Stomach (tissue), 9 donors: ENCODE data around the gene PSMC4. TPM values are rescaled to one million over a fixed set of nuclear protein-coding genes. Genes with fewer than 3 reads are reported as not detected.
A peak's percentile ranks its signal among the peaks of the same experiment; 100 is the strongest.

Source experiments
- DNase-seq, 2 donors: peaks; one replicate each; pipeline versions ENCODE4 v3.0.0 to v3.0.0-alpha.2; 2013 to 2019
- H3K27ac ChIP-seq, 5 donors: fragments of 200-600 bp in 4 of 5; sonication (generic) in 4 of 5; one replicate each; pipeline ENCODE4 v1.5.1; 2013 to 2019; ENCODE audit warnings: mild to moderate bottlenecking in 1 of 5, moderate library complexity in 1 of 5
- H3K27me3 ChIP-seq, 3 donors: fragments of 200-600 bp; sonication (generic); one replicate each; pipeline ENCODE4 v1.5.1; 2017 to 2019; ENCODE audit warnings: mixed run types in 1 of 3
- H3K36me3 ChIP-seq, 4 donors: fragments of 200-600 bp; sonication (generic); 1 replicate in 3 of 4; 2 replicates in 1 of 4; pipeline ENCODE4 v1.5.1; 2016 to 2019
- H3K4me1 ChIP-seq, 4 donors: fragments of 200-600 bp; sonication (generic); one replicate each; pipeline ENCODE4 v1.5.1; 2016 to 2019
- H3K4me3 ChIP-seq, 4 donors: fragments of 200-600 bp; sonication (generic) in 3 of 4; one replicate each; pipeline ENCODE4 v1.5.1; 2016 to 2019; ENCODE audit warnings: mild to moderate bottlenecking in 1 of 4
- H3K9me3 ChIP-seq, 4 donors: fragments of 200-600 bp; sonication (generic); one replicate each; pipeline ENCODE4 v1.5.1; 2016 to 2019
- CTCF ChIP-seq, 7 experiments: fragments of 450-650 bp in 4 of 7; fragments of 200-600 bp in 3 of 7; sonication (generic) in 3 of 7; IDR thresholded peaks; one replicate each; pipeline ENCODE4 v1.5.1; 2016 to 2019; ENCODE audit warnings: antibody characterized with exemption in 7 of 7, control low read depth in 2 of 7, mild to moderate bottlenecking in 1 of 7
- EP300 ChIP-seq: sonication (generic); formaldehyde crosslinking; IDR thresholded peaks from one replicate; pipeline ENCODE4 v1.6.1; 2017; ENCODE audit warnings: antibody characterized with exemption
- POLR2A ChIP-seq, 4 donors: fragments of 450-650 bp; IDR thresholded peaks; one replicate each; pipeline ENCODE4 v1.6.1; 2016; ENCODE audit warnings: antibody characterized with exemption in 4 of 4, control low read depth in 2 of 4, mild to moderate bottlenecking in 1 of 4, moderate library complexity in 1 of 4
- POLR2AphosphoS5 ChIP-seq, 3 donors: sonication (generic); formaldehyde crosslinking; IDR thresholded peaks; one replicate each; pipeline ENCODE4 v1.6.1; 2016; ENCODE audit warnings: antibody characterized with exemption in 3 of 3
- WGBS, 5 donors: extraction: QIAGEN DNeasy Blood & Tissue Kit in 3 of 5; methylation state at CpG; one replicate each; pipeline versions ENCODE4 v1.1.5 to v1.1.7; 2013 to 2018; 5-methylcytosine and 5-hydroxymethylcytosine counted together
- intact Hi-C: fragments of 100-400 bp; cut with DNase I; formaldehyde crosslinking; loops from one replicate; pipeline ENCODE4 v1.15.1; 2023; ENCODE audit warnings: low total_unique reads
- polyA plus RNA-seq, 3 donors: library from polyadenylated mRNA; stranded (reverse); fragments of 200-250 nt; gene quantifications; one replicate each; pipeline ENCODE4 v1.2.3, GENCODE V29; 2013
- total RNA-seq, 5 donors: library from RNA; depleted of rRNA; stranded (reverse); fragments of >200 nt; gene quantifications; one replicate each; pipeline versions ENCODE4 v1.1.0 to v1.2.3, GENCODE V29; 2014 to 2016
- donor health status: healthy with polysubstance abuse.
- donor health status: Bipolar disorder and iron deficiency.
- donor health status: healthy.

Gene PSMC4
- total and polyA plus RNA-seq, 8 donors, result 3.8 to 79.7 (median 65.9) TPM

DNA sequence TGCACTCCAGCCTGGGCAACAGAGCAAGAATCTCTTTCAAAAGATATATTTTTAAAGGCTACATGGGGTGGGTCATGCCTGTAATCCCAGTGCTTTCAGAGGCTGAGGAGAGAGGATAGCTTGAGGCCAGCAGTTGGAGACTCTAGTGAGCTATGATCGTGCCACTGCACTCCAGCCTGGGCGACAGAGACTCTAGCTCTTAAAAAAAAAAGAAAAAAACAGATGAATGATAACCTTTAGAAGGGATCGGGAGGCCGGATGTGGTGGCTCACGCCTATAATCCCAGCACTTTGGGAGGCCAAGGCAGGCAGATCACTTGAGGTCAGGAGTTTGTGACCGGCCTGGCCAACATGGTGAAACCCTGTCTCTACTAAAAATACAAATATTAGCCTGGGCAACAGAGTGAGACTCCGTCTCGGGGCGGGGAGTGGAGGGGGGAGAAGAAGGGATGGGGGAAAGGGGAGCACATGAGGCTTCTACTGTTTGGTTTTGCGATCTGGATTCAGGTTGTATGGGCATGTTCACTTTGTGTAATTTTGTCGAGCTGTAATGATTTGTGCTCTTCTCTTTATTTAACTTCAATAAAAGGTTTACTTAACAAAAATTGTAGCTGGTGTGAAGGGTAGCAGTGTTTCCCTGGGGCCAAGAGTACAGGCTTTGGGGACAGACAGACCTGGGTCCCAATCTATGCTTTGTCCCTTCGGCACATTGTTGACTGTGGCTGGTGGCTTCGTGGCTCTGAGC, 1.1 kb upstream of the PSMC4 start:
- WGBS, 5 donors, result 18 to 46% (median 40%) methylated on average over 13 of the region's 13 CpGs
- intact Hi-C loops, result no loop called here
- H3K9me3 ChIP-seq, result no peaks in the 10 kb centered on the region
- peak overlapping the region; percentile 85 to 97 (median 96) for H3K27ac ChIP-seq
- peaks cover 16 to 46% (median 40%) of the 10 kb centered on the region in 4 donors for H3K4me1 ChIP-seq
- no peak for TF ChIP-seq POLR2A (IDR thresholded peaks at IDR 0.05)
- no peak for TF ChIP-seq EP300
- no peak for TF ChIP-seq CTCF (IDR thresholded peaks at IDR 0.05)
- TF ChIP-seq POLR2AphosphoS5 (IDR thresholded peaks at IDR 0.05), result no peak
- peak in 1 of 2 donors; percentile 26 for DNase-seq
- H3K36me3 ChIP-seq, result peaks cover 27 to 29% (median 28%) of the 10 kb centered on the region in 4 donors
- H3K4me3 ChIP-seq, result peak overlapping the region; percentile 75 to 92 (median 84)
- no peaks in the 10 kb centered on the region for H3K27me3 ChIP-seq

DNA sequence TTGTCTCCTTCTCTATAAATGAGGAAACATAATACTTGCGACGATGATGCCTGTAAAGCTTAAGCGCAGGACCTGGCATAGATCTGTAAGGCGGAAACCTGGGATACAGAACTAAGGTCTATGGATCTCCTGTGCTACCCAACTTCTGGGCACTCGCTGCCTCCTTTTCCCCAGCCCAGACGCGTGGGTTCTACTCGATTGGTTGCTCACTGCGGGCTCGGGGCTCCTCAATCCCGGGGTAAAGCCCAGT, 615 bp upstream of the PSMC4 start:
- intact Hi-C loops, result no loop called here
- Histone ChIP-seq H3K4me1 (peaks cover 16 to 46% (median 40%) of the 10 kb centered on the region in 4 donors), H3K27ac (peak overlapping the region; percentile 85 to 97 (median 96)), H3K9me3 (no peaks in the 10 kb centered on the region), H3K27me3 (no peaks in the 10 kb centered on the region), H3K4me3 (peak overlapping the region; percentile 75 to 92 (median 84)), H3K36me3 (peaks cover 32 to 34% (median 33%) of the 10 kb centered on the region in 4 donors)
- TF ChIP-seq EP300, result no peak
- no peak for DNase-seq
- 0 to 2% (median 1%) methylated on average over 10 to 11 of the region's 11 CpGs for WGBS, 5 donors

DNA sequence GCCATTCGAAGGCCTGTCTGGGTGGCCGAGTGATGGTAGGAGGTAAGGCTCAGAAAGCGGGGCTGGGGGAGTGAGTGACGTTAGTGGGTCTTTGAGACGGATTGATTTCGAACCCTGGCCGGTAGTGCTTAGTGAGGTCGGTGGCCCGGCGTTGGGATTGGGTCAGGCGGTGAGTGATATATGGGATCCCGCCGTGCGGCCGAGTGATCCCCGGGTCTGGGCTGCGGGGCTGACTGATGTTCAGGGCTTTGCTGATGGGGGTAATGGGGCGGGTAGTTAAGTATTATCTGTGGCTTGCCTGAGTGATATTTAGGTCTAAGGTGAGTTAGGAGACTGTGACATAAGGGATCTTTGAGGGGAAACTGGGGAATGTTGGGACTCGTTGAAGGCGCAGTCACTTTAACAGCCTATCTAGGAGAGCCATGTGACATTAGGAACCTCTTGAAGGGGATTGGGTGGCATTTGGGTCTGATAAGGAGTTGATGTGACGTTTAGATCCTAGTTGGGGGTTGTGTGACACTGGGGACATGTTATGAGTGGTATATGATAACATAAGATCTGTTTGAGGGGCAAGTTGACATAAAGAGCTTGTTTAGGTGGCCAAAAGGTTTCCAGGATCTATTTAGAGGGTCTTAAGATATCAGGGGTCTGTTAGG, 543 bp downstream of the PSMC4 start:
- Histone ChIP-seq H3K27ac (peak overlapping the region; percentile 75 to 97 (median 96)), H3K27me3 (no peaks in the 10 kb centered on the region), H3K9me3 (no peaks in the 10 kb centered on the region), H3K36me3 (peaks cover 38 to 45% (median 44%) of the 10 kb centered on the region in 4 donors), H3K4me1 (peaks cover 16 to 46% (median 40%) of the 10 kb centered on the region in 4 donors), H3K4me3 (peak overlapping the region; percentile 75 to 92 (median 84))
- WGBS, 5 donors, result 1 to 5% (median 1%) methylated on average over 21 of the region's 21 CpGs
- DNase-seq, result peak in 1 of 2 donors; percentile 26
- intact Hi-C loops, result no loop called here
- no peak for TF ChIP-seq POLR2AphosphoS5 (IDR thresholded peaks at IDR 0.05)
- no peak for TF ChIP-seq EP300
- TF ChIP-seq CTCF (IDR thresholded peaks at IDR 0.05), result no peak
- TF ChIP-seq POLR2A (IDR thresholded peaks at IDR 0.05), result no peak

GRCh38 chr19:39974377-39975155, 3.6 kb downstream of the PSMC4 start:
- WGBS, 5 donors, result 90 to 97% (median 94%) methylated on average over 21 to 24 of the region's 24 CpGs
- Histone ChIP-seq H3K27me3 (no peaks in the 10 kb centered on the region), H3K4me1 (peaks cover 12 to 32% (median 31%) of the 10 kb centered on the region in 4 donors), H3K9me3 (no peaks in the 10 kb centered on the region), H3K27ac (no peak overlapping the region), H3K4me3 (no peak overlapping the region), H3K36me3 (peaks cover 48 to 75% (median 75%) of the 10 kb centered on the region in 4 donors)
- no peak for TF ChIP-seq POLR2A (IDR thresholded peaks at IDR 0.05)
- TF ChIP-seq CTCF (IDR thresholded peaks at IDR 0.05), result no peak
- TF ChIP-seq POLR2AphosphoS5 (IDR thresholded peaks at IDR 0.05), result no peak
- no peak for TF ChIP-seq EP300
- intact Hi-C loops, result no loop called here
- DNase-seq, result peak in 1 of 2 donors; percentile 21
